ENCODE results near the gene DERA. TPM values are rescaled to one million over a fixed set of nuclear protein-coding genes. Genes with fewer than 3 reads are reported as not detected.

Gene DERA
- total and polyA plus RNA-seq, 2 of the 8 experiments (the other 6 are each of a cell fraction or from before 2014, with no cell fraction given) = 13.1 to 17.1 TPM

GRCh38 chr12:15966426-15966825 is 55.3 kb downstream of the DERA start:
- H3K36me3 ChIP-seq (ENCODE audit: control insufficient read depth in 2 of 4, insufficient read depth in 4 of 4, low read length in 3 of 4) = peaks cover 0 to 6% (median 0%) of the 10 kb centered on the region in 4 experiments; a peak in 2 of 8 replicates
- H3K9me3 ChIP-seq (ENCODE audit: insufficient read depth in 2 of 2, low read depth in 1 of 2, low read length in 1 of 2) = no peaks in the 10 kb centered on the region
- H4K5ac ChIP-seq (ENCODE audit: insufficient read length, low read depth, low read length) = no peak overlapping the region
- no peaks in the 10 kb centered on the region for H4K20me1 ChIP-seq (replicated peaks in 1 of 2; ENCODE audit: control insufficient read depth in 1 of 2, insufficient read depth in 2 of 2, low read length in 2 of 2)
- H2BK120ac ChIP-seq (replicated peaks; ENCODE audit: low read depth, low read length) = no peak overlapping the region
- no peaks in the 10 kb centered on the region for H3K79me2 ChIP-seq (ENCODE audit: control insufficient read depth in 1 of 2, insufficient read depth in 2 of 2, low read length in 2 of 2)
- no peak overlapping the region for H3K4ac ChIP-seq (replicated peaks; ENCODE audit: insufficient read length, low read depth, low read length)
- H4K91ac ChIP-seq (replicated peaks; ENCODE audit: insufficient read length, low read length) = no peak overlapping the region
- H3K23ac ChIP-seq (ENCODE audit: insufficient read length) = no peak overlapping the region
- no peaks in the 10 kb centered on the region for H3K79me1 ChIP-seq (ENCODE audit: low read depth, low read length)
- no peak overlapping the region for H2BK5ac ChIP-seq (ENCODE audit: low read depth, low read length)
- H3K23me2 ChIP-seq (ENCODE audit: low read depth, low read length) = peaks cover 2% of the 10 kb centered on the region; the same call in 1 of the 2 replicates
- TF ChIP-seq RAD21 (IDR thresholded peaks at IDR 0.05 in 1 of 2, conservative IDR thresholded peaks at IDR 0.05 in 1 of 2; ENCODE audit: low read depth in 2 of 2, low read length in 2 of 2) (no peak), TEAD4 (IDR thresholded peaks at IDR 0.05; ENCODE audit: low read depth, low read length) (no peak)
- 84% methylated on average over 1 of the region's 1 CpG; no CpG with 5 or more reads in 1 of the 2 experiments for WGBS, 2 experiments (ENCODE audit: extremely low coverage in 1 of 2, insufficient coverage in 1 of 2, insufficient read length in 1 of 2, insufficient replicate concordance in 2 of 2, low coverage in 1 of 2, low lambda C conversion rate in 2 of 2, missing lambda C conversion rate in 1 of 2)
- H2AK5ac ChIP-seq (ENCODE audit: low read depth, low read length) = no peak overlapping the region
- no peak overlapping the region for H3K14ac ChIP-seq (ENCODE audit: insufficient read length)
- no peak overlapping the region for H3K9ac ChIP-seq (replicated peaks in 1 of 4; ENCODE audit: extremely low read depth in 1 of 4, low read depth in 3 of 4, low read length in 3 of 4)
- DNase-seq (ENCODE audit: low read depth in 1 of 2, low spot score in 2 of 2) (no peak), FAIRE-seq (no peak)
- H2BK15ac ChIP-seq (ENCODE audit: low read length) = no peak overlapping the region
- POLR2A ChIA-PET (ENCODE audit: partially characterized antibody) = interaction anchor here (1.2 kb wide), 1 partner anchor 84 kb away, joined by 3 read pairs; the partner anchor contains the start of gene STRAP
- H3K4me2 ChIP-seq (ENCODE audit: insufficient read depth in 1 of 2, low read depth in 2 of 2, low read length in 2 of 2) = no peak overlapping the region
- H3K27me3 ChIP-seq (replicated peaks in 1 of 4; ENCODE audit: control insufficient read depth in 3 of 4, extremely low read depth in 1 of 4, insufficient read depth in 3 of 4, low read length in 3 of 4) = no peaks in the 10 kb centered on the region
- CTCF ChIA-PET (ENCODE audit: partially characterized antibody) = interaction anchor here (0.6 to 6.7 kb wide), 2 partner anchors 13 to 477 kb away, joined by 3 to 59 read pairs; no protein-coding TSS in a partner anchor
- no peak overlapping the region for H2AFZ ChIP-seq (ENCODE audit: low read length)
- H3K56ac ChIP-seq (replicated peaks; ENCODE audit: insufficient read length, low read depth, low read length) = no peak overlapping the region
- no peak overlapping the region for H4K8ac ChIP-seq (ENCODE audit: extremely low read depth, insufficient read depth, low read length)
- no peak overlapping the region for H3K18ac ChIP-seq (ENCODE audit: extremely low read depth, low read length)
- no peak overlapping the region for H2BK20ac ChIP-seq (ENCODE audit: low read length)
- H3K4me1 ChIP-seq (replicated peaks in 1 of 4; ENCODE audit: control insufficient read depth in 3 of 4, insufficient read depth in 4 of 4, low read length in 3 of 4) = no peaks in the 10 kb centered on the region
- H2BK12ac ChIP-seq (ENCODE audit: low read depth, low read length) = no peak overlapping the region
- H3K4me3 ChIP-seq (ENCODE audit: extremely low read depth in 1 of 4, insufficient read depth in 2 of 4, low read depth in 3 of 4, low read length in 4 of 4) = no peak overlapping the region
- no peak overlapping the region; the same call in 1 of the 2 replicates for H3K27ac ChIP-seq (ENCODE audit: low read depth, low read length)
